ENCODE measurements around the gene NDUFA6.

DNA sequence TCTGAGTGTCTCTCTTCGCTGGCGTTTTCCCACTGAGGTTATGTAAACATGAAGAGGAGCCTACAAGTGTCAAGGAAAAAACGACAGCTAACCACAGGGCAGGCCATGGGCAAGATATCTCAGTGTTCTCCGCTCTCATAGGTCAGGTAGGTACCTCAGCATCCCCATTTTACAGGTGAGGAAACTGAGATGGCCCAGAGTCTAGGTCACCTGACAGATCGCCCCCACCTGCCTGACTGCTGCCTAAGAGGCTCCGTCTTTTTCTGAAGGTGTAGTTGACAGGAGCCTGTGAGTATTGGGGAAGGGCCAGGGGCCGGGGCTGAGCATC lies 847 bp upstream of the NDUFA6 start:
- TF ChIP-seq, protein P1, sequence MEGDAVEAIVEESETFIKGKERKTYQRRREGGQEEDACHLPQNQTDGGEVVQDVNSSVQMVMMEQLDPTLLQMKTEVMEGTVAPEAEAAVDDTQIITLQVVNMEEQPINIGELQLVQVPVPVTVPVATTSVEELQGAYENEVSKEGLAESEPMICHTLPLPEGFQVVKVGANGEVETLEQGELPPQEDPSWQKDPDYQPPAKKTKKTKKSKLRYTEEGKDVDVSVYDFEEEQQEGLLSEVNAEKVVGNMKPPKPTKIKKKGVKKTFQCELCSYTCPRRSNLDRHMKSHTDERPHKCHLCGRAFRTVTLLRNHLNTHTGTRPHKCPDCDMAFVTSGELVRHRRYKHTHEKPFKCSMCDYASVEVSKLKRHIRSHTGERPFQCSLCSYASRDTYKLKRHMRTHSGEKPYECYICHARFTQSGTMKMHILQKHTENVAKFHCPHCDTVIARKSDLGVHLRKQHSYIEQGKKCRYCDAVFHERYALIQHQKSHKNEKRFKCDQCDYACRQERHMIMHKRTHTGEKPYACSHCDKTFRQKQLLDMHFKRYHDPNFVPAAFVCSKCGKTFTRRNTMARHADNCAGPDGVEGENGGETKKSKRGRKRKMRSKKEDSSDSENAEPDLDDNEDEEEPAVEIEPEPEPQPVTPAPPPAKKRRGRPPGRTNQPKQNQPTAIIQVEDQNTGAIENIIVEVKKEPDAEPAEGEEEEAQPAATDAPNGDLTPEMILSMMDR (optimal IDR thresholded peaks at IDR 0.05 in 1 of 3, IDR thresholded peaks at IDR 0.05 in 1 of 3, conservative IDR thresholded peaks at IDR 0.05 in 1 of 3; ENCODE audit: extremely low read depth in 1 of 3, insufficient read depth in 2 of 3, low read length in 3 of 3) = no peak
- TF ChIP-seq EZH2 (IDR thresholded peaks at IDR 0.05; ENCODE audit: low read length) = no peak
